H1 (cell line): ENCODE results near the gene AGAP1. TPM values are rescaled to one million over a fixed set of nuclear protein-coding genes. Genes with fewer than 3 reads are reported as not detected.

ENCODE experiments used
- BRCA1 ChIP-seq: IDR thresholded peaks from 2 replicates; pipeline ENCODE4 v1.6.1; 2012; ENCODE audit warnings: low read depth, low read length, improper control_type of control experiment
- CHD7 ChIP-seq: fragments of 300-600 bp; sonication (generic); IDR thresholded peaks from 2 replicates; pipeline ENCODE4 v1.7.1; 2012; ENCODE audit warnings: low read length, moderate library complexity, mild to moderate bottlenecking, inconsistent platforms; ENCODE audit not compliant: insufficient replicate concordance
- MAFK ChIP-seq: IDR thresholded peaks from 2 replicates; pipeline ENCODE4 v1.6.1; 2012; ENCODE audit warnings: low read depth, mild to moderate bottlenecking, improper control_type of control experiment, low read length
- NANOG ChIP-seq: IDR thresholded peaks from 2 replicates; pipeline ENCODE4 v1.6.1; 2011; ENCODE audit warnings: low read length, low read depth, mild to moderate bottlenecking, inconsistent platforms; ENCODE audit not compliant: insufficient read depth, poor library complexity, severe bottlenecking
- SIRT6 ChIP-seq: IDR thresholded peaks from one replicate; pipeline ENCODE4 v1.7.1; 2012; ENCODE audit warnings: low read length, inconsistent platforms
- SP2 ChIP-seq: IDR thresholded peaks from 2 replicates; pipeline ENCODE4 v1.6.1; 2012; ENCODE audit warnings: mild to moderate bottlenecking, low read length, inconsistent platforms
- TAF1 ChIP-seq: IDR thresholded peaks from 2 replicates; pipeline ENCODE4 v1.6.1; 2011; ENCODE audit warnings: mild to moderate bottlenecking, low read depth, low read length
- TBP ChIP-seq: IDR thresholded peaks from 2 replicates; pipeline ENCODE4 v1.6.1; 2011; ENCODE audit warnings: low read depth, low read length, improper control_type of control experiment
- polyA plus RNA-seq, 7 experiments: library from polyadenylated mRNA; depleted of rRNA in 3 of 7; stranded (reverse) in 5 of 7; unstranded in 2 of 7; fragments of >200 nt in 5 of 7; fragments of 200-250 nt in 2 of 7; gene quantifications; 1 replicate in 5 of 7; 2 replicates in 1 of 7; 4 replicates in 1 of 7; pipeline versions ENCODE4 v1.2.1 to v1.2.3, GENCODE V29; 2011 to 2013; ENCODE audit warnings: missing spikeins in 2 of 7, mixed read lengths in 2 of 7
- total RNA-seq: library from RNA; stranded (reverse); fragmentation: NEBNext Ultra II Directional; extraction: Animal tissue kit (Norgen Biotek cat#: 25700); gene quantifications from 2 replicates; pipeline ENCODE4 v1.2.1, GENCODE V29; 2021

AGAP1 gene
- total and polyA plus RNA-seq, 2 of the 8 experiments (the other 6 are each of a cell fraction or from before 2014, with no cell fraction given) = 18.1 to 39.4 TPM

- no peak for TF ChIP-seq CHD7
- no peak for TF ChIP-seq BRCA1
- no peak for TF ChIP-seq TAF1
- TF ChIP-seq SP2 = no peak
- TF ChIP-seq SIRT6 = no peak
- TF ChIP-seq NANOG = no peak
- TF ChIP-seq TBP = no peak
- TF ChIP-seq MAFK = no peak
These were observed 365.0 kb downstream of the AGAP1 start (continued) for GRCh38 chr2:235858881-235859280.
